IMR-90 (cell line): ENCODE data around the gene TIMM9. TPM values are rescaled to one million over a fixed set of nuclear protein-coding genes. Genes with fewer than 3 reads are reported as not detected.

ENCODE experiments used
- ATAC-seq: fragments of 200-7000 bp; cut with Tn5 transposase; 2 replicates; pipeline ENCODE4 v1.9.1; 2020; ENCODE audit warnings: low read depth, mild to moderate bottlenecking, moderate library complexity
- BruUV-seq: library from RNA; stranded (reverse); fragments of 400-500 nt; replicated peaks from 2 replicates; lab custom pipeline; 2021; lab: Mats Ljungman, UMichigan
- CTCF ChIA-PET: fragments of 300-600 bp; formaldehyde crosslinking; extraction: SDS; loops from one replicate; lab custom pipeline; 2021; ENCODE audit warnings: antibody characterized with exemption; lab: Yijun Ruan, JAX
- POLR2A ChIA-PET: fragments of 300-600 bp; sonication (Branson Sonifier 250); formaldehyde crosslinking; loops from one replicate; lab custom pipeline; 2022; ENCODE audit warnings: antibody characterized with exemption; ENCODE audit not compliant: unreplicated experiment; lab: Charles Lee
- DNase-seq: peaks from one replicate; pipeline ENCODE4 v3.0.0; 2013
- H2AFZ ChIP-seq: replicated peaks from 2 replicates; pipeline ENCODE3; 2013; ENCODE audit warnings: low read length, mild to moderate bottlenecking; ENCODE audit not compliant: poor library complexity
- H2AK5ac ChIP-seq: 2 replicates; pipeline ENCODE4 v1.6.1; 2013; ENCODE audit warnings: low read depth, low read length, inconsistent platforms
- H2AK9ac ChIP-seq: replicated peaks from 2 replicates; pipeline ENCODE3; 2013; ENCODE audit warnings: mild to moderate bottlenecking, low read depth, low read length, moderate library complexity; ENCODE audit not compliant: poor library complexity
- H2BK120ac ChIP-seq: 2 replicates; pipeline ENCODE4 v1.6.1; 2013; ENCODE audit warnings: low read depth, low read length, inconsistent platforms
- H2BK15ac ChIP-seq: 3 replicates; pipeline ENCODE4 v1.6.1; 2013; ENCODE audit warnings: low read depth, low read length, inconsistent platforms
- H2BK20ac ChIP-seq: 2 replicates; pipeline ENCODE4 v1.6.1; 2013; ENCODE audit warnings: low read depth, mild to moderate bottlenecking, inconsistent platforms, low read length, moderate library complexity
- H2BK5ac ChIP-seq: 2 replicates; pipeline ENCODE4 v1.6.1; 2013; ENCODE audit warnings: mild to moderate bottlenecking, low read depth, low read length, inconsistent platforms; ENCODE audit not compliant: poor library complexity, severe bottlenecking
- H3K14ac ChIP-seq: replicated peaks from 2 replicates; pipeline ENCODE4 v1.6.1; 2013; ENCODE audit warnings: low read depth, low read length, inconsistent platforms
- H3K18ac ChIP-seq: 2 replicates; pipeline ENCODE4 v1.6.1; 2013; ENCODE audit warnings: low read depth, low read length, control low read depth
- H3K23ac ChIP-seq: 2 replicates; pipeline ENCODE4 v1.6.1; 2013; ENCODE audit warnings: low read depth, low read length, inconsistent platforms
- H3K27ac ChIP-seq: 2 replicates; pipeline ENCODE4 v1.5.1; 2013; ENCODE audit warnings: mild to moderate bottlenecking, control low read depth, low read length; ENCODE audit not compliant: insufficient read depth
- H3K27me3 ChIP-seq: 2 replicates; pipeline ENCODE4 v1.6.1; 2013; ENCODE audit warnings: low read length; ENCODE audit not compliant: control insufficient read depth, insufficient read depth
- H3K36me3 ChIP-seq: 2 replicates; pipeline ENCODE4 v1.6.1; 2013; ENCODE audit warnings: low read length, mixed read lengths; ENCODE audit not compliant: control insufficient read depth, insufficient read depth
- H3K4ac ChIP-seq: 2 replicates; pipeline ENCODE4 v1.6.1; 2013; ENCODE audit warnings: low read depth, low read length, inconsistent platforms
- H3K4me1 ChIP-seq: 2 replicates; pipeline ENCODE4 v1.6.1; 2013; ENCODE audit warnings: low read length, mixed read lengths; ENCODE audit not compliant: control insufficient read depth, insufficient read depth
- H3K4me2 ChIP-seq: 2 replicates; pipeline ENCODE4 v1.6.1; 2013; ENCODE audit warnings: low read depth, mild to moderate bottlenecking, control low read depth, low read length, moderate library complexity
- H3K4me3 ChIP-seq: 2 replicates; pipeline ENCODE4 v1.5.1; 2013; ENCODE audit warnings: low read depth, mild to moderate bottlenecking, control low read depth, low read length, moderate library complexity; ENCODE audit not compliant: insufficient read depth
- H3K56ac ChIP-seq: 2 replicates; pipeline ENCODE4 v1.6.1; 2013; ENCODE audit warnings: low read length, inconsistent platforms; ENCODE audit not compliant: insufficient read depth; ENCODE audit errors: extremely low read depth
- H3K79me1 ChIP-seq, 2 experiments: 2 replicates each; pipeline ENCODE4 v1.6.1; 2013; ENCODE audit warnings: low read length in 2 of 2, inconsistent platforms in 1 of 2, low read depth in 1 of 2
- H3K9ac ChIP-seq: 2 replicates; pipeline ENCODE4 v1.6.1; 2013; ENCODE audit warnings: low read depth, low read length, control low read depth
- H3K9me1 ChIP-seq: 2 replicates; pipeline ENCODE4 v1.6.1; 2013; ENCODE audit warnings: low read length, inconsistent platforms; ENCODE audit not compliant: insufficient read depth
- H3K9me3 ChIP-seq: 2 replicates; pipeline ENCODE4 v1.6.1; 2013; ENCODE audit warnings: low read length; ENCODE audit not compliant: control insufficient read depth, insufficient read depth
- H4K20me1 ChIP-seq: 2 replicates; pipeline ENCODE4 v1.6.1; 2013; ENCODE audit warnings: low read length, inconsistent platforms; ENCODE audit not compliant: insufficient read depth
- H4K5ac ChIP-seq: 2 replicates; pipeline ENCODE4 v1.6.1; 2013; ENCODE audit warnings: mild to moderate bottlenecking, low read depth, low read length, control low read depth
- H4K8ac ChIP-seq, 2 experiments: 2 replicates each; pipeline ENCODE4 v1.6.1; 2013; ENCODE audit warnings: low read depth in 2 of 2, low read length in 2 of 2, control low read depth in 1 of 2, inconsistent platforms in 1 of 2
- H4K91ac ChIP-seq: 2 replicates; pipeline ENCODE4 v1.6.1; 2013; ENCODE audit warnings: low read depth, low read length, inconsistent platforms; ENCODE audit not compliant: insufficient read depth
- CEBPB ChIP-seq: IDR thresholded peaks from 2 replicates; pipeline ENCODE4 v1.6.1; 2012; ENCODE audit warnings: low read depth, low read length, improper control_type of control experiment
- MXI1 ChIP-seq: IDR thresholded peaks from 2 replicates; pipeline ENCODE4 v1.6.1; 2012; ENCODE audit warnings: low read depth, mild to moderate bottlenecking, low read length, moderate library complexity, borderline replicate concordance
- WGBS, 2 experiments: methylation state at CpG; one replicate each; pipeline versions ENCODE4 v1.1.5 to v1.1.7; 2013; ENCODE audit warnings: missing lambda C conversion rate in 2 of 2; ENCODE audit not compliant: insufficient read length in 1 of 2; ENCODE audit errors: extremely low coverage in 2 of 2; 5-methylcytosine and 5-hydroxymethylcytosine counted together
- dilution Hi-C: fragments of 300-500 bp; cut with HindIII; formaldehyde crosslinking; loops from one replicate; pipeline ENCODE4 v1.14.3; 2018; ENCODE audit warnings: low sequenced_read_pairs; ENCODE audit not compliant: unreplicated experiment
- in situ Hi-C: fragments of 300-500 bp; cut with MboI; formaldehyde crosslinking; loops from 3 replicates; pipeline ENCODE4 v1.14.3; 2019; ENCODE audit warnings: low sequenced_read_pairs, inconsistent platforms, mixed read lengths
- intact Hi-C: fragments of 100-400 bp; cut with micrococcal nuclease; formaldehyde crosslinking; loops from 2 replicates; pipeline ENCODE4 v1.10.0; 2022
- polyA plus RNA-seq, 3 experiments: library from polyadenylated mRNA; depleted of rRNA; stranded (reverse); fragments of >200 nt; gene quantifications; 2 replicates each; pipeline ENCODE4 v1.2.3, GENCODE V29; 2012; ENCODE audit warnings: low replicate concordance in 1 of 3
- total RNA-seq: library from RNA; depleted of rRNA; stranded (reverse); fragments of >200 nt; gene quantifications from 2 replicates; pipeline ENCODE4 v1.2.3, GENCODE V29; 2012

The TIMM9 gene
- total and polyA plus RNA-seq, 2 of the 4 experiments (the other 2 are of a cell fraction): 23.7 to 27.8 TPM

GRCh38 chr14:58398895-58399294, 28.4 kb downstream of the TIMM9 start:
- no peak overlapping the region for H3K4me2 ChIP-seq
- peaks cover 2% of the 10 kb centered on the region; the same call in 1 of the 2 replicates for H3K4me1 ChIP-seq
- 73% methylated on average over 3 of the region's 3 CpGs; no CpG with 5 or more reads in 1 of the 2 experiments for WGBS, 2 experiments
- BruUV-seq: no TSS peak
- ATAC-seq (no peak), DNase-seq (no peak)
- H3K27me3 ChIP-seq: no peaks in the 10 kb centered on the region
- TF ChIP-seq CEBPB (peak; percentile 69), MXI1 (no peak)
- H3K14ac ChIP-seq: no peak overlapping the region
- no peak overlapping the region for H3K27ac ChIP-seq
- no peaks in the 10 kb centered on the region for H3K79me1 ChIP-seq
- H3K56ac ChIP-seq: no peak overlapping the region
- in situ Hi-C loops: loop anchor here (25.0 kb wide), 1 partner anchor 287 kb away; no protein-coding TSS in a partner anchor
- H2BK120ac ChIP-seq: no peak overlapping the region
- no peaks in the 10 kb centered on the region for H3K9me3 ChIP-seq
- no peaks in the 10 kb centered on the region for H3K36me3 ChIP-seq
- POLR2A ChIA-PET: no interaction called here
- no peak overlapping the region for H3K18ac ChIP-seq
- intact Hi-C loops: loop anchor here (10.0 kb wide), 1 partner anchor 294 kb away; no protein-coding TSS in a partner anchor
- H2BK15ac ChIP-seq: no peak overlapping the region
- no peak overlapping the region for H4K8ac ChIP-seq
- H4K5ac ChIP-seq: no peak overlapping the region
- H3K4ac ChIP-seq: no peak overlapping the region
- no peak overlapping the region for H2BK20ac ChIP-seq
- no peak overlapping the region for H4K91ac ChIP-seq
- peaks cover 6% of the 10 kb centered on the region; the same call in 1 of the 2 replicates for H3K9me1 ChIP-seq
- no peak overlapping the region for H2AFZ ChIP-seq
- no peaks in the 10 kb centered on the region for H4K20me1 ChIP-seq
- no peak overlapping the region for H2AK9ac ChIP-seq
- H3K23ac ChIP-seq: no peak overlapping the region
- dilution Hi-C loops: no loop called here
- CTCF ChIA-PET: no interaction called here
- no peak overlapping the region for H2AK5ac ChIP-seq
- H3K9ac ChIP-seq: no peak overlapping the region
- no peak overlapping the region for H2BK5ac ChIP-seq
- H3K4me3 ChIP-seq: no peak overlapping the region
